HAP-1 (cell line): ENCODE data around the gene ACSBG1.
"Not testable (repeated sequence)": the region's sequence is repeated elsewhere in the genome, so short reads cannot be mapped to it uniquely, and the experiment has no call there.

Experiments used
- DNase-seq, 2 experiments: peaks; one replicate each; pipeline ENCODE4 v3.0.0-alpha.2; 2016 to 2020; ENCODE audit warnings: low spot score in 2 of 2
- H3K27me3 ChIP-seq: fragments of 250-450 bp; sonication (Bioruptor Pico); 2 replicates; pipeline ENCODE4 v1.5.1; 2020; ENCODE audit warnings: low read depth, mild to moderate bottlenecking, moderate library complexity
- H3K36me3 ChIP-seq: fragments of 250-450 bp; sonication (Bioruptor Pico); replicated peaks from 2 replicates; pipeline ENCODE4 v1.5.1; 2020; ENCODE audit warnings: mild to moderate bottlenecking
- H3K4me1 ChIP-seq: fragments of 250-450 bp; sonication (Bioruptor Pico); 2 replicates; pipeline ENCODE4 v1.5.1; 2020; ENCODE audit warnings: mild to moderate bottlenecking
- H3K4me3 ChIP-seq: fragments of 250-450 bp; sonication (Bioruptor Pico); 2 replicates; pipeline ENCODE4 v1.5.1; 2020; ENCODE audit warnings: mild to moderate bottlenecking, moderate library complexity
- H3K9me3 ChIP-seq: fragments of 250-450 bp; sonication (Bioruptor Pico); 2 replicates; pipeline ENCODE4 v1.5.1; 2020; ENCODE audit warnings: mild to moderate bottlenecking, moderate library complexity
- in situ Hi-C: fragments of 300-500 bp; cut with MboI; formaldehyde crosslinking; loops from 3 replicates; pipeline ENCODE4 v1.14.3; 2020; ENCODE audit warnings: low sequenced_read_pairs, inconsistent platforms, mixed read lengths

The ACSBG1 gene

GRCh38 chr15:78174401-78174800, 60.0 kb downstream of the ACSBG1 start:
- H3K4me3 ChIP-seq: no peak overlapping the region
- peaks cover 29% of the 10 kb centered on the region for H3K36me3 ChIP-seq
- no peaks in the 10 kb centered on the region for H3K9me3 ChIP-seq
- in situ Hi-C loops: loop anchor here (5.0 kb wide), 1 partner anchor 68 kb away; no protein-coding TSS in a partner anchor
- no peaks in the 10 kb centered on the region for H3K27me3 ChIP-seq
- DNase-seq: peak in 1 of 2 experiments; percentile 9
- no peaks in the 10 kb centered on the region for H3K4me1 ChIP-seq

- in situ Hi-C loops: loop anchor here (5.0 kb wide), 1 partner anchor 70 kb away; no protein-coding TSS in a partner anchor
- DNase-seq: no peak
- no peaks in the 10 kb centered on the region for H3K27me3 ChIP-seq
- H3K9me3 ChIP-seq: no peaks in the 10 kb centered on the region
- no peak overlapping the region for H3K4me3 ChIP-seq
- H3K4me1 ChIP-seq: no peaks in the 10 kb centered on the region
- H3K36me3 ChIP-seq: peaks cover 47% of the 10 kb centered on the region
These were observed 62.4 kb downstream of the ACSBG1 start for GRCh38 chr15:78171864-78172472.

DNA sequence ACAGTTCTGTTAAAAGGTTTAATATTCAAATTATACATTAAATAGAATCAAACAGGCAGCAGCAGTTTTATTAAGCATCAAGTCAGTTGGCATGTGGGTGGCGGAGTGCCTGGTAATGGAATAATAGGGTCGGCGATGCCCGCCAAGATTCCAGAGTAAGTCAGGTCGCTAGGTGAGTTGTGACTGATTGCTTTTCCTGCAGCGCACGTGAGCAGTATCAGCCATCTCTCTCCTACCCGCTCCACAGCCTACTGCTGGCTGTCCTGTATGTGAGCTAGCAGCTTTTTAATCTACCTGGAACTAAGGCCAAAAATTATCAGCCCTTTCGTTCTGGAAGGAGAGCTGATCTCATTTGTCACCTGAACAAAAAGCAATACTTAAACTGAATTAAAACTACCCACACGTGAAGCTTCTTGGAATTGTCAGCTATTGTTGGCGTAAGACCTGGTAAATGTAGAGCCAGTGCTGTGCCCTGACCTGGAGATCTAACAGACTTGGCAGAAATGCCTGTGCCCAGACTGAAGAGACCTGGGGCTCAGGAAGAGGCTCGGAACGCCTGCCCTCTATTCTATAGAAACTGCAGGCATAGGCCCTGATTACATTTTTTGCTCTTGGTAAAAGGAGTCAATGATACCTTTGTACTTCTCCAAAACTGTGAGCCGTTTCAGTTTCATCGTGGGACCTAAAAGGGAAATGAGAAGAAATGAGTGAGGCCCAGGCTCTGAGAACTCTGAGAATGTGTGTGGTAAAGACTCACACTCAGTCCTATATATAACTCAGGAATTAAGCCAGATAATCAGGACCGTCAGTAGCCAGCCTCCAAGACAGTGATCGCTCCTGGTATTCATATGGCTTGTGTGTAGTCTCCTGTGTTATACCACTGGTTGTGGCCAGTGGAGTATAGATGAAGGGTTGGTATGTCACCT, 63.3 kb downstream of the ACSBG1 start:
- no peak for DNase-seq
- H3K4me1 ChIP-seq: no peaks in the 10 kb centered on the region
- no peaks in the 10 kb centered on the region for H3K27me3 ChIP-seq
- no peaks in the 10 kb centered on the region for H3K9me3 ChIP-seq
- peaks cover 55% of the 10 kb centered on the region for H3K36me3 ChIP-seq
- no peak overlapping the region for H3K4me3 ChIP-seq
- in situ Hi-C loops: loop anchor here (5.0 kb wide), 1 partner anchor 71 kb away; no protein-coding TSS in a partner anchor

GRCh38 chr15:78168608-78169007, 65.8 kb downstream of the ACSBG1 start:
- Histone ChIP-seq H3K9me3 (no peaks in the 10 kb centered on the region), H3K36me3 (peaks cover 76% of the 10 kb centered on the region), H3K4me3 (no peak overlapping the region), H3K4me1 (no peaks in the 10 kb centered on the region), H3K27me3 (no peaks in the 10 kb centered on the region)
- in situ Hi-C loops: no loop called here
- DNase-seq: no peak

DNA sequence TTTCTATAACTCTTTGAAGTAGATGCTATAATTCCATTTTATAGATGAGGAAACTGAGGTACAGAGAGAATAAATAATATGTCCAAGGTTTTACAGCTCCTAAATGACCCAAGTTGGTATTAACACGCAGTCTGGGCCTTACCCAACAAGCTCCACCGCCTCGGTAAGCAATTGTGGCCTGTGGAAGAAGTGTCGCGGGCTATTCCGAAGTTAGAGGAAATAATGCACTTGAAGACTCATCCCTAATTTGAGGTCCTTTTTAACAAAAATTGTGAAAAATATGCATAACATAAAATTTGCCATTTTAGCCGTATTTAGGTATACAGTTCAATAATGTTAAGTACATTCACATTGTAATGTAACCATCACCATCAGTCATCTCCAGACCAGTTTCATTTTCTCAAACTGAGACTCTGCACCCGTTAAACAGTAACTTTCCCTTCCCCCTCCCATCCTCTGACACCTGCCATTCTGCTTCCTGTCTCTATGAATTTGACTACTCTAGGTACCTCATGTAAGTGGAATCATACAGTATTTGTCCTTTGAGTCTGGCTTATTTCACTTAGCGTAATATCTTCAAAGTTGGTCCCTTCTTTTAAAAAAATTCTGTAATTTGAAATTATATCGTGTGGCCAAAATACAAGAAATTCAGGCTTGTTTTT, 67.0 kb downstream of the ACSBG1 start:
- Histone ChIP-seq H3K4me1 (no peaks in the 10 kb centered on the region), H3K9me3 (no peaks in the 10 kb centered on the region), H3K4me3 (no peak overlapping the region), H3K36me3 (peaks cover 84% of the 10 kb centered on the region), H3K27me3 (no peaks in the 10 kb centered on the region)
- no peak for DNase-seq
- in situ Hi-C loops: no loop called here

DNA sequence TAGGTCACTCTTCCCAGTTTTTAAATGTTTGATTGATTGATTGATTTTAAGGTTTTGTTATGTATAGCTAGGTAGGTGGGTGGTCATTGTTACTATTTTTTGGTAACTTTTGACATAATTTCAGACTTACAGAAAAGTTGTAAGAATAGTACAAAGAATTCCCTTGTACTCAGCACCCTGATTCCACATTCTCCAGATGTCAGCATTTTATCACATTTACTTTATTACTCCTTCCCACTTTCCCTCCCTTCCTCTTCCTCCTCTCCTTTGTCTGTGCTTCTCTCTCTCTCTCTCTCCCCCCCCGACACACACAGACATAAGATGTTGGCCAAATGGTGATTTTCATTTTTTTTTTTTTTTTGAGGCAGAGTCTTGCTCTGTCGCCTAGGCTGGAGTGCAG, 70.4 kb downstream of the ACSBG1 start:
- H3K4me3 ChIP-seq: no peak overlapping the region
- no peaks in the 10 kb centered on the region for H3K4me1 ChIP-seq
- no peaks in the 10 kb centered on the region for H3K27me3 ChIP-seq
- H3K9me3 ChIP-seq: no peaks in the 10 kb centered on the region
- in situ Hi-C loops: no loop called here
- peaks cover 86% of the 10 kb centered on the region for H3K36me3 ChIP-seq
- no peak for DNase-seq

GRCh38 chr15:78162038-78162437, 72.3 kb downstream of the ACSBG1 start:
- Histone ChIP-seq H3K4me3 (no peak overlapping the region), H3K9me3 (no peaks in the 10 kb centered on the region), H3K36me3 (peaks cover 81% of the 10 kb centered on the region), H3K27me3 (no peaks in the 10 kb centered on the region), H3K4me1 (peaks cover 5% of the 10 kb centered on the region)
- in situ Hi-C loops: no loop called here
- no peak for DNase-seq

DNA sequence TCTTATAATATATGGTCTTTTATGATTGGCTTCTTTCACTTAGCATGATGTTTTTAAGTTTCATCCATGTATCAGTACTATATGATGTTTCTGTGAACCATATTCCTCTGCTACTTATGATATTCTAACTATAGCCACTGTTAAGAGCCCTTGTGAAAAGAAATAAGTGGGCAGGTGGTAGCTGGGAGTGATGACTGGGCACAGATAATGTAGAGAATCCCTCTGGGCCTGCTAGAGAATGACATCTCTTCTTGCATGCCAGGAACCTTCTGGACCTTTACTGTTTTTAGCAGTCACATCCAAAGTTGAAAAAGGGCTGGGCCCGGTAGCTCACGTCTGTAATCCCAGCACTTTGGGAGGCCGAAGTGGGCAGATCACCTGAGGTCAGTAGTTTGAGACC, 75.0 kb downstream of the ACSBG1 start:
- in situ Hi-C loops: no loop called here
- H3K36me3 ChIP-seq: peaks cover 57% of the 10 kb centered on the region
- DNase-seq: no peak
- peaks cover 30% of the 10 kb centered on the region for H3K4me1 ChIP-seq
- no peak overlapping the region for H3K4me3 ChIP-seq
- no peaks in the 10 kb centered on the region for H3K27me3 ChIP-seq
- H3K9me3 ChIP-seq: no peaks in the 10 kb centered on the region

- no peak for DNase-seq
- Histone ChIP-seq H3K27me3 (no peaks in the 10 kb centered on the region), H3K4me3 (no peak overlapping the region), H3K36me3 (peaks cover 40% of the 10 kb centered on the region), H3K4me1 (peaks cover 30% of the 10 kb centered on the region), H3K9me3 (no peaks in the 10 kb centered on the region)
- in situ Hi-C loops: no loop called here
These were observed 77.2 kb downstream of the ACSBG1 start for GRCh38 chr15:78157203-78157602.

DNA sequence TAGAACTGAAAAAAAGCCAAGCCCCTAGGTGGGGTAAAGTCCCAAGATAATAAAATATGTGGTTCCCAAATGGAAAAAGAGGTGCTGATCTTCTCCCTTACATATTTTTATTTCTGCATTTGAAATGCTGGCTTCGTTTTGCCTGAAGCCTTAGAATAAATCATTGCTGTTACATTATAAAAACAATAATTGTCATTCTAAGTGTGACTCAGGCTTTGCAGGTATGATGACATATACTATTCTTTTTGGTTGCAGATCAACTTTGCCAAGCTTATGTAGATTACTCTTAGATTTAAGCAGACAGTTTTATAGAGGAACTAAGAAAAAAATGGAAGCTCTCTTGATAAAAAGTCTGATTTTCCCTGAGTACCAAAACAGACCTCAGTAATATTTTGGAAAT, 77.7 kb downstream of the ACSBG1 start:
- peak in 1 of 2 experiments; percentile 93 for DNase-seq
- Histone ChIP-seq H3K9me3 (no peaks in the 10 kb centered on the region), H3K27me3 (no peaks in the 10 kb centered on the region), H3K4me3 (no peak overlapping the region), H3K36me3 (peaks cover 35% of the 10 kb centered on the region), H3K4me1 (peaks cover 30% of the 10 kb centered on the region)
- in situ Hi-C loops: no loop called here

- H3K4me3 ChIP-seq: no peak overlapping the region
- DNase-seq: peak in 1 of 2 experiments; percentile 58
- in situ Hi-C loops: no loop called here
These were observed 78.9 kb downstream of the ACSBG1 start for GRCh38 chr15:78155355-78155939.

DNA sequence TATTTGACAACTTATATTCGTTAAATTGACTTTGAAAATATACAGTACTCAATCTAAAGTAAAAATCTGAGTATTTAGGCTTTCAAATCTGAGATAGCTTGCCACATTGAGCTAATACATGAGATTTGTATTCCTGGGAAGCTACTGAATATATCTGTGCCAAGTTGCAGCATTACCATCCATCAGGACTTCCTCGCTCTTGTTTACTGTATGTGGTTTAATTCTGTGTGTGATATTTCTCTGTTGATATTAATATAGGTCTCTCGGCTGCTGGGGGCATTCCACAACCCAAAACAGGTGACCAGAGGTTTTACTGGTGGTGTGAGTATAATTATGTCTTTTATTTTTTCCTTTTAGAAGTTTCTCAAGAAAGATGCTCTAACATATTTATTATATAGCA, 79.4 kb downstream of the ACSBG1 start:
- in situ Hi-C loops: no loop called here
- no peak for DNase-seq
- Histone ChIP-seq H3K4me1 (peaks cover 41% of the 10 kb centered on the region), H3K27me3 (no peaks in the 10 kb centered on the region), H3K4me3 (no peak overlapping the region), H3K9me3 (no peaks in the 10 kb centered on the region), H3K36me3 (peaks cover 18% of the 10 kb centered on the region)

More at GRCh38 chr15:78155355-78155939, 78.9 kb downstream of the ACSBG1 start:
- peaks cover 37% of the 10 kb centered on the region for H3K4me1 ChIP-seq
- no peaks in the 10 kb centered on the region for H3K27me3 ChIP-seq
- H3K9me3 ChIP-seq: no peaks in the 10 kb centered on the region
- peaks cover 23% of the 10 kb centered on the region for H3K36me3 ChIP-seq

DNA sequence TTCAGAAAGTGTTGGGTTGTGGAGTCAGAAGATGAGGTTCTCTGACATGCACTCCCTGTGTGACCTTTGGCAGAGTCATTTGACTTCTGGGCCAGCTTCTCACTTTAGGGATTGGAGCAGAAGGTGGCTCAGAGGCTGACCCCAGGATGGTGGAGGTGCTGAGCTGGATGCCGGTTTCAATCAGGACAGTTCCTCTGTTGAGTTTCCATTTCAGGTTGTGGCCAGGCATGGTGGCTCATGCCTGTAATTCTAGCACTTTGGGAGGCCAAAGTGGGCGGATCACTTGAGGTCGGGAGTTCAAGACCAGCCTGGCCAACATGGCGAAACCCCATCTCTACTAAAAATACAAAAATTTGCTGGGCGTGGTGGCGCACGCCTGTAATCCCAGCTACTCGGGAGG, 83.3 kb downstream of the ACSBG1 start:
- H3K4me1 ChIP-seq: peaks cover 31% of the 10 kb centered on the region
- H3K27me3 ChIP-seq, H3K36me3 ChIP-seq, H3K4me3 ChIP-seq, DNase-seq, in situ Hi-C loops, H3K9me3 ChIP-seq: not testable (repeated sequence)
